ENCODE measurements around the gene GXYLT1.

DNA sequence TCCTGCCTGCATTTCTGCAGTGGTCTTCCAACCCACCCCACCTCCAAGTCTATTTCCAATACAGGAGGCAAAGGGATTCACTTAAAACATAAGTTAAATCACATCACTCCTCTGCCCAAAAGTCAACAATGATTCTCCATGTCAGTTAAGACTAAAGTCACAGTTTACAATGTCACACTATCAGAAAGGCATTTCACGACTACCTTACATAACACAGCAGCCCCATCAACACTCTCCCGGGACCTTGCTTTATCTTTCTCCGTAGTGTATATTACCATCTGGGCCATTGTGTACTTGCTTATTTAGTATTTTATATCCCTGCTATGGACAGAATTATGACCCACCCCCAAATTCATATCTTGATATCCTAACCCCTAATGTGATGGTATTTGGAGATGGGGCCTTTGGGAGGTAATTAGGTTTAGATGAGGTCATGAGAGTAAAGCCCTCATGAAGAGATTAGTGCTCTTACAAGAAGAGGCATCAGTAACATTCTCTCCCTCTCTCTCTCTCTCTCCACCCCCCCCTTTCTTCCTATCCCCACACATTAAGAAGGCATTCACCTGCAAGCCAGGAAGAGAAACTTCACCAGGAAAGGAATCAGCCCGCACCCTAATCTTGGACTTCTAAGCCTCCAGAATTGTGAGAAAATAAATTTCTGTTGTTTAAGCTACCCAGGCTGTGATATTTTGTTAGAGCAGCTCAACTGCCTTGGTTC, 112.7 kb downstream of the GXYLT1 start:
- TF ChIP-seq, protein P1, sequence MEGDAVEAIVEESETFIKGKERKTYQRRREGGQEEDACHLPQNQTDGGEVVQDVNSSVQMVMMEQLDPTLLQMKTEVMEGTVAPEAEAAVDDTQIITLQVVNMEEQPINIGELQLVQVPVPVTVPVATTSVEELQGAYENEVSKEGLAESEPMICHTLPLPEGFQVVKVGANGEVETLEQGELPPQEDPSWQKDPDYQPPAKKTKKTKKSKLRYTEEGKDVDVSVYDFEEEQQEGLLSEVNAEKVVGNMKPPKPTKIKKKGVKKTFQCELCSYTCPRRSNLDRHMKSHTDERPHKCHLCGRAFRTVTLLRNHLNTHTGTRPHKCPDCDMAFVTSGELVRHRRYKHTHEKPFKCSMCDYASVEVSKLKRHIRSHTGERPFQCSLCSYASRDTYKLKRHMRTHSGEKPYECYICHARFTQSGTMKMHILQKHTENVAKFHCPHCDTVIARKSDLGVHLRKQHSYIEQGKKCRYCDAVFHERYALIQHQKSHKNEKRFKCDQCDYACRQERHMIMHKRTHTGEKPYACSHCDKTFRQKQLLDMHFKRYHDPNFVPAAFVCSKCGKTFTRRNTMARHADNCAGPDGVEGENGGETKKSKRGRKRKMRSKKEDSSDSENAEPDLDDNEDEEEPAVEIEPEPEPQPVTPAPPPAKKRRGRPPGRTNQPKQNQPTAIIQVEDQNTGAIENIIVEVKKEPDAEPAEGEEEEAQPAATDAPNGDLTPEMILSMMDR (IDR thresholded peaks at IDR 0.05), result no peak
- TF ChIP-seq POLR2A (IDR thresholded peaks at IDR 0.05), result no peak
- no peak for TF ChIP-seq POLR2AphosphoS5 (IDR thresholded peaks at IDR 0.05)
- TF ChIP-seq EP300 (IDR thresholded peaks at IDR 0.05), result no peak

All from sigmoid colon (tissue), 4 donors.